Stimulated activated naive B cell treated with anti-CD40 and anti-IgM and Interleukin-4, amounts not matched to agents 10 μg/mL and 1 μg/mL and 100 μg/mL, for 72 hours (primary cell): ENCODE data around the gene TSR3.
"Not testable (repeated sequence)": the region's sequence is repeated elsewhere in the genome, so short reads cannot be mapped to it uniquely, and the experiment has no call there.

Source experiments
- ATAC-seq, 2 donors: fragments of 150-1000 bp; cut with Tn5 transposase; replicated peaks; 2 replicates each; pipeline ENCODE4 v1.10.0; 2021; ENCODE audit warnings: moderate library complexity in 1 of 2
- DNase-seq: peaks from one replicate; pipeline ENCODE4 v3.0.0; 2021
- H3K27ac Mint-ChIP-seq: one replicate; pipeline ENCODE4 v1.8.0; 2022; ENCODE audit warnings: mild to moderate bottlenecking, mixed read lengths
- H3K27me3 Mint-ChIP-seq, 2 donors: one replicate each; pipeline ENCODE4 v1.8.0; 2022; ENCODE audit warnings: mixed read lengths in 2 of 2
- H3K36me3 Mint-ChIP-seq, 2 donors: one replicate each; pipeline ENCODE4 v1.8.0; 2022; ENCODE audit warnings: mixed read lengths in 2 of 2, mild to moderate bottlenecking in 1 of 2
- H3K4me1 Mint-ChIP-seq, 2 donors: one replicate each; pipeline ENCODE4 v1.8.0; 2022; ENCODE audit warnings: mixed read lengths in 2 of 2, mild to moderate bottlenecking in 1 of 2
- H3K4me3 Mint-ChIP-seq, 2 donors: one replicate each; pipeline ENCODE4 v1.8.0; 2022; ENCODE audit warnings: mild to moderate bottlenecking in 2 of 2, mixed read lengths in 2 of 2, moderate library complexity in 1 of 2
- H3K9me3 Mint-ChIP-seq, 2 donors: one replicate each; pipeline ENCODE4 v1.8.0; 2022; ENCODE audit warnings: mixed read lengths in 2 of 2, mild to moderate bottlenecking in 1 of 2

Gene TSR3

DNA sequence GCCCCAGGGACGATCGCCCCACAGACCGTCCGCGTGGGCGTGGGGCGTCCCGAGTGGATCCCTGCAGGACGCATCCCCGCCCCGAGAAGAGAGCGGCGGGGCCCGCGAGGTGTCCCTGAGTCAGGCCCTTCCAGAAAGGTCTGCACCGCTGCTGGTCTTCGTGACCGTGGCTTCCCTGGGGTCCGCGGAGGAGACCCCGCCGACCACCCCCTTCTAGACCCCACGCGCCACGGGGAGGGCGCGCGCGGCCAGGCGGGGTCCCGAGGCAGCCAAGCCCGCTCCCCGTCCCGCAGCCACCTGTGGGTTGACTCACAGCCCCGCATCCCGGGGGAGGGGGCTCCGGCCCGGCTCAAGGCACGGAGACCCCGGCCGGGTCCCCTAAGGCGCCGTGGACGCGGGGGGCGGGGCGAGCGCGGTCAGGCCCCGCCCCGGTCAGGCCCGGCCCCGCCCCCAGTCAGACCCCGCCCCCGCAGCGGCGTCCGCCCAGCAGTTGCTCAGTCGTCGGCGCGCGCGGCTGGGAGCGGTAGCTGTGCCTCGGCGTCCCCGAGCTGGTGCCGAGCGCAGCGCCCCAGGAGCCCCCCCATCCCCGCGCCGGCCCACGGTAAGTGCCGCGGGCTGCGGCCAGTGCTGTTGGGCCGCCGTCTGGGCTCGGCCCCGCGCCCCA, 18.4 kb downstream of the TSR3 start, which contains the start of gene BAIAP3:
Gene BAIAP3 (plus strand): TSS at position 497 of the 664 bp plus-strand sequence. CDS start 4,905 bp downstream, outside the sequence.
- peak within 1 kb of the TSS; percentile 75 for H3K4me3 Mint-ChIP-seq
- peaks cover 24 to 36% of the 10 kb centered on the region in 2 donors for H3K4me1 Mint-ChIP-seq
- H3K27ac Mint-ChIP-seq, result peak within 1 kb of the TSS; percentile 91
- H3K27me3 Mint-ChIP-seq, result peaks cover 8 to 43% of the 10 kb centered on the region in 2 donors
- H3K36me3 Mint-ChIP-seq, result no peaks in the 10 kb centered on the region
- DNase-seq (no peak), ATAC-seq (peak; percentile 45 to 60)
- H3K9me3 Mint-ChIP-seq, result no peaks in the 10 kb centered on the region

GRCh38 chr16:1332618-1333148, 19.0 kb downstream of the TSR3 start:
- DNase-seq (no peak), ATAC-seq (no peak)
- Mint-ChIP-seq H3K4me1 (peaks cover 24 to 36% of the 10 kb centered on the region in 2 donors), H3K27me3 (peaks cover 8 to 43% of the 10 kb centered on the region in 2 donors), H3K36me3 (no peaks in the 10 kb centered on the region), H3K27ac (peak overlapping the region; percentile 91), H3K4me3 (peak overlapping the region; percentile 75), H3K9me3 (no peaks in the 10 kb centered on the region)

GRCh38 chr16:1331712-1332617, 19.7 kb downstream of the TSR3 start:
- ATAC-seq, result peak; percentile 69 to 76
- Mint-ChIP-seq H3K36me3 (no peaks in the 10 kb centered on the region), H3K9me3 (no peaks in the 10 kb centered on the region), H3K4me1 (peaks cover 24 to 36% of the 10 kb centered on the region in 2 donors), H3K27ac (peak overlapping the region; percentile 91), H3K27me3 (peaks cover 8 to 43% of the 10 kb centered on the region in 2 donors), H3K4me3 (peak overlapping the region; percentile 75)
- DNase-seq, result peak; percentile 64

DNA sequence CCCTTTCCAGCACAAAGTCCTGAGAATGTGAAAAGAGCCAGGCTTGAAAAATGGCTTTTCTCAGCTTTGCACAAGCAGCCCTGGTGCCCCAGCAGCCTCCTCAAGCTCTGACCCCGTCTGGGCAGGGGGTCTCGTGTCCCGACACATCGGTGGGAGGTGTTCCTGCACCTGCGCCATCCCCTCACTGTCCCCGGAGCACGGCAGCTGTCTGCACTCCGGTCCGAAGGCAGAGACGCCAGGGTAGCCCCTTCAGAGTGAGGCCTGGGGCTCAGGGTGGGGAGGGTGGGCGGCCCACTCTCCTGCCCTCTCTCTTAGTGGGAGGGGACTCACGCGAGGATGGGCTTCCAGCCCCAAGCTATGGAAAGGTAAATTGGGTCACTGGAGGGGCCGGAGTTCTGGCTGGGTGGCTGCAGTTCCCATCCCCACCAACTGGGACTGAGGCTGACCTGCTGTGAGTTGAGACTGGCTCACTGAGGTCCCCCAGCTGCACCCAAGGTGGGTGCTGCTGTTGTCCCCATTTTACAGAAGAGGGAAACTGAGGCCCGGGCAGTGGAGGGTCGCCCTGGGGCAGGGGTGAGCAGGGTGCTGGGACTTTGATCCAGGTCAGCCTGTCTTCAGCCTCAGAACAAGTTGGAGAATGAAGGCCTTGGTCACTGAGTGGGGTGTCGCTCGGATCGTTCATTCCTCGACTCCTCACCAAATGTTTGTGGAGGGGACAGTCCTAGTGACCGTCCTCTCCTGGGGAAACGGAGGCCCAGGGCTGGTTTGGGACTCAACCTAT, 20.6 kb downstream of the TSR3 start:
- no peak for DNase-seq
- no peak for ATAC-seq
- Mint-ChIP-seq H3K4me1 (peaks cover 21 to 36% of the 10 kb centered on the region in 2 donors), H3K27ac (peak overlapping the region; percentile 69), H3K27me3 (peaks cover 8 to 37% of the 10 kb centered on the region in 2 donors), H3K9me3 (no peaks in the 10 kb centered on the region), H3K4me3 (peak overlapping the region; percentile 52 to 75), H3K36me3 (no peaks in the 10 kb centered on the region)

DNA sequence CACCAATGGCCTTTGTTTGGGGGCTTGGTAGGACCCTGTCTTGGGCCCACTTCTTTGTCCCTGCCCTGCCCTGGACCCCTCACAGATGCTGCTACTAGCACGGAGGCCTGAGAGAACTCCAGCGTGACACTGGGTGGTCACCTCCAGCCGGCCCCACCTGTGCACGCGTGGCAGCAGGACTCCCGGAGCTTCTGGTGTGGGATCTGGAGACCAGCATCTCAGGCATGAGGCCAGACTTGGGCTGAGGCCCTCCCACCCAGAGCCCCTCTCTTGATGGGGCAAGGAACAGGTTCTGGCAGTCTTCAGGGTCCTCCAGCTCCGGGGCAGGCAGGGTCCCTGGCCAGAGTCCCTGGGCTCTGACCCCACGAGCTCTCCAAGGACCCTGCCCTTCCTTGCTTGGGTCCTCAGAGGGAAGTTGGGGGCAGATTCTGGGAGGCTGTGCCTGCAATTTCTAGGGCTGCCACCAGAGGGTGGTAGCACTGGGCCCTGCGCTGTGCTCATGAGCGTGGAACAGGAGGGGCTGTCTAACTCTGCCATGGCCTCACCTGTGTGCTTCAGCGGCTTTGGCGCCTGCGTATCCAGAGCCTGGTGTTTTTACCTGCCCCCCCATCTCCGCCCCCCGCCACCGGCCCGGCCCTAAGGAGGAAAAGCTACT, 21.3 kb downstream of the TSR3 start:
- Mint-ChIP-seq H3K4me1 (peaks cover 20 to 34% of the 10 kb centered on the region in 2 donors), H3K27ac (no peak overlapping the region), H3K27me3 (peaks cover 8 to 30% of the 10 kb centered on the region in 2 donors), H3K4me3 (no peak overlapping the region), H3K9me3 (no peaks in the 10 kb centered on the region), H3K36me3 (peaks cover 0 to 2% of the 10 kb centered on the region in 2 donors)
- no peak for ATAC-seq
- DNase-seq, result no peak

DNA sequence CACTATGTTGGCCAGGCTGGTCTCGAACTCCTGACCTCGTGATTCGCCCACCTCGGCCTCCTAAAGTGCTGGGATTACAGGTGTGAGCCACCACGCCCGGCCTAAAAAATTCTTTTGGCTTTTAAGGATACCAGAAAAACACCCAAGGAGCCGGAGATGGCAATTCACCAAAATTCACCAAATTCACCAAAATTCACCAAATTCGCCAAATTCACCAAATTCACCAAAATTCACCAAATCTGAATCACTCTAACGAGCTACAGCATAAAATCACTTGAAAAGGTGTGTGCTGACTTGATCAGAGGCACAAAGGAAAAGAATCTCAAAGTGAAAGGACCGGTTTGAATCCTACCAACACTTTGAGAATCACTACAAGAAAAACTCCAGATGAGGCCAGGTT, 22.7 kb downstream of the TSR3 start:
- H3K4me1 Mint-ChIP-seq, result peaks cover 13 to 21% of the 10 kb centered on the region in 2 donors
- not testable (repeated sequence) for H3K27ac Mint-ChIP-seq, ATAC-seq, DNase-seq, H3K4me3 Mint-ChIP-seq, H3K36me3 Mint-ChIP-seq, H3K9me3 Mint-ChIP-seq
- H3K27me3 Mint-ChIP-seq, result peaks cover 5 to 18% of the 10 kb centered on the region in 2 donors

DNA sequence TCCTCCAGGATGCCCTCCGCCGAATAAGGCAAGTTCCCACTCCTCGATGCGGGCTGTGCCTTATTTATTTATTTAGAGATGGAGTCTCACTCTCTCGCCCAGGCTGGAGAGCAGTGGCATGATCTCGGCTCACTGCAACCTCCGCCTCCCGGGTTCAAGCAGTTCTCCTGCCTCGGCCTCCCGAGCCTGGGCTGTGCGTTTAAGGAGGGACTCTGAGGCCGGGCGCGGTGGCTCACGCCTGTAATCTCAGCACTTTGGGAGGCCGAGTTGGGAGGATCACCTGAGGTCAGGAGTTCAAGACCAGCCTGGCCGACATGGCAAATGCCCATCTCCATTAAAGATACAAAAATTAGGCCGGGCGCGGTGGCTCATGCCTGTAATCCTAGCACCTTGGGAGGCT, 23.5 kb downstream of the TSR3 start:
- not testable (repeated sequence) for H3K27ac Mint-ChIP-seq, H3K4me3 Mint-ChIP-seq, ATAC-seq, DNase-seq, H3K9me3 Mint-ChIP-seq
- Mint-ChIP-seq H3K36me3 (peaks cover 14 to 16% of the 10 kb centered on the region in 2 donors), H3K4me1 (peaks cover 13 to 21% of the 10 kb centered on the region in 2 donors), H3K27me3 (peaks cover 5 to 18% of the 10 kb centered on the region in 2 donors)

DNA sequence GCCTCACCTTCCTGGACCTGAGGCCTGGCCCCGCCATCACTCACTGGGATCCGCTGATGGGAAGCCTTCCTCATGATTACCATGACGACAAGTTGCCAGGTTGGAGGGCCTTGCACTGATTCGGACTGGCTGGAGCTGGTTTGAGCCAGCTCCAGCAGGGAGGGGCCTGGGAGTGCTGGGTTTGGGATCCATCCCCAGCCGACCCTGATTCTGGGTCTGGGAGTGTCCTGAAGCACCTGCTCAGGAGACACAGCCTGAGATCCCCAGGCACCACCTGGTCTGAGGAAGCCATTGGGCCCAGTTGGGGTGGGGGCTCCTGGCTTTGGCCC, 24.1 kb downstream of the TSR3 start:
- H3K27me3 Mint-ChIP-seq, result peaks cover 4 to 16% of the 10 kb centered on the region in 2 donors
- DNase-seq (no peak), ATAC-seq (no peak)
- no peak overlapping the region for H3K4me3 Mint-ChIP-seq
- peaks cover 11 to 16% of the 10 kb centered on the region in 2 donors for H3K4me1 Mint-ChIP-seq
- H3K36me3 Mint-ChIP-seq, result peaks cover 15 to 16% of the 10 kb centered on the region in 2 donors
- no peak overlapping the region for H3K27ac Mint-ChIP-seq
- H3K9me3 Mint-ChIP-seq, result no peaks in the 10 kb centered on the region

DNA sequence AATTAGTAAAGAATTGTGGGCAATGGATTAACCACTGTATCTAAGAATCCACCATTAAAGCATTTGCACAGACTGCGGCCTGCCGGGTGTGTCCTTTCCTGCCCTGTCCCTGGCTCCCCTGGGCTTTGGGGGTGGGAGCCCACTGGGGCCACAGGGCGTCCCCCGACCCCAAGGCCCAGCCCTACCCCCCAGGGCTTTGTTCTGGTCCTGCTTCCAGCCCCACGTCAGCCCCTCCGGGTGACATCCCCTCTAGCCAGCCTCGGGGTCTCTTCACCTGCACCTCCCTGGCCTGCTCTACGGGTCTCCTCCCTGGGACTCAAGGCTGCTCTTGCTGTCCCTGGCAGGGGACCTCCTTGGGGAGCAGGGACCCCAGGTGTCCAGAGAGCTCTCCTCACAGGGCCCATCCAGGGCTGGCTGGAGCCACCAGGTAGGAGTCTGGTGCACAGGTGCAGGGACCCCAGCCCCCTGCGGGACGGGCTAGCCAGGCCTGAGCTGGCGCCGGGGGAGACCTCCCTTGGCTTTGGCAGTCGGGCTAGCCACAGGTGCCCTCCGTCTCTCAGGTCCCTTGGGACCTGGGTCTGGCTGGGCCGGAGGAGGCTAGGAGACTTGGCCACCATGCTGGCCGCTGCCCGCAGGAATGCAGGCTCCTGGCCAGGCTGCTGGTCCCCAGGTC, 24.6 kb downstream of the TSR3 start:
- ATAC-seq (no peak), DNase-seq (no peak)
- Mint-ChIP-seq H3K4me3 (no peak overlapping the region), H3K27me3 (peaks cover 0 to 11% of the 10 kb centered on the region in 2 donors), H3K36me3 (peaks cover 18% of the 10 kb centered on the region in 2 donors), H3K4me1 (peaks cover 8 to 11% of the 10 kb centered on the region in 2 donors), H3K27ac (peak overlapping the region; percentile 72), H3K9me3 (no peaks in the 10 kb centered on the region)

DNA sequence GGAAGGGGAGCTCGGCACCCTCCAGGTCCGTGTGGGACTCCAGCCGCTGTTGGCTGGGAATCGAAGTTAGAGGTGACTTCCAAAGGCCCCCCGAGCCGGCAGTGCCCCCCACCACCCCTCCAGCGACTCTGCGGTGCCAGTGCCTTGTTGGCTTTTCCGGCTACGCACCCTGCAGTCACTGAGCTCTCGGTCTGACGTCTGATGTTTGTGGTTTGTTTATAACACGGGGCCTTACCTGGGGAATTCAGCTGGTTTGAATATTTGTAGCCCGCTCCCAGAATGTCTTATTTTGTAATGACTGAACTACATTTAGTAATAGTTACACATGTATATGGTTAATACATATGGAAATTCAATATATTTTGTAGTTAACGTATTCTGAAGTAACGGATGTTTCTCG, 25.3 kb downstream of the TSR3 start:
- peak overlapping the region; percentile 72 for H3K27ac Mint-ChIP-seq
- no peak for DNase-seq
- H3K9me3 Mint-ChIP-seq, result no peaks in the 10 kb centered on the region
- peaks cover 21% of the 10 kb centered on the region in 2 donors for H3K36me3 Mint-ChIP-seq
- peaks cover 3 to 4% of the 10 kb centered on the region in 2 donors for H3K4me1 Mint-ChIP-seq
- ATAC-seq, result peak in 1 of 2 donors; percentile 17
- no peak overlapping the region for H3K4me3 Mint-ChIP-seq
- H3K27me3 Mint-ChIP-seq, result peaks cover 0 to 4% of the 10 kb centered on the region in 2 donors

- DNase-seq, result no peak
- no peaks in the 10 kb centered on the region for H3K27me3 Mint-ChIP-seq
- H3K4me3 Mint-ChIP-seq, result no peak overlapping the region
- ATAC-seq, result peak; percentile 26 to 37
- no peaks in the 10 kb centered on the region for H3K9me3 Mint-ChIP-seq
- H3K27ac Mint-ChIP-seq, result no peak overlapping the region
- no peaks in the 10 kb centered on the region for H3K4me1 Mint-ChIP-seq
- H3K36me3 Mint-ChIP-seq, result peaks cover 23 to 27% of the 10 kb centered on the region in 2 donors
These were observed 25.9 kb downstream of the TSR3 start for GRCh38 chr16:1325673-1326371.

DNA sequence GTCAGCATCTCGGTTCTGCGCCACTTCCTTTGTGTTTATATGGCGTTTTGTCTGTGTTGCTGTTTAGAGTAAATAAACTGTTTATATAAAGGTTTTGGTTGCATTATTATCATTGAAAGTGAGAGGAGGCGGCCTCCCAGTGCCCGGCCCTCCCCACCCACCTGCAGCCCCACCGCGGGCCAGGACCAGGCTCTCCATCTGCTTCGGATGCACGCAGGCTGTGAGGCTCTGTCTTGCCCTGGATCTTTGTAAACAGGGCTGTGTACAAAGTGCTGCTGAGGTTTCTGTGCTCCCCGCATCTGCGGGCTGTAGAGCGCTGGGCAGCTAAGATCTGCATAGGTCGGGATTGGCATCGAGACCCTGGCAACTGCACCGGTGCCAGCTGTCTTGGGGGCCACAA, 26.4 kb downstream of the TSR3 start:
- H3K27me3 Mint-ChIP-seq, result no peaks in the 10 kb centered on the region
- no peak for ATAC-seq
- no peak overlapping the region for H3K4me3 Mint-ChIP-seq

More for the DNA sequence above, 26.4 kb downstream of the TSR3 start:
- Mint-ChIP-seq H3K27ac (no peak overlapping the region), H3K9me3 (no peaks in the 10 kb centered on the region), H3K36me3 (peaks cover 23 to 33% of the 10 kb centered on the region in 2 donors), H3K4me1 (no peaks in the 10 kb centered on the region)
- no peak for DNase-seq
